Measurements from ENCODE around the gene DGKI. TPM values are rescaled to one million over a fixed set of nuclear protein-coding genes. Genes with fewer than 3 reads are reported as not detected.

Gene DGKI
- total RNA-seq, 1 experiment from 2014 or later, result 0.79 TPM

DNA sequence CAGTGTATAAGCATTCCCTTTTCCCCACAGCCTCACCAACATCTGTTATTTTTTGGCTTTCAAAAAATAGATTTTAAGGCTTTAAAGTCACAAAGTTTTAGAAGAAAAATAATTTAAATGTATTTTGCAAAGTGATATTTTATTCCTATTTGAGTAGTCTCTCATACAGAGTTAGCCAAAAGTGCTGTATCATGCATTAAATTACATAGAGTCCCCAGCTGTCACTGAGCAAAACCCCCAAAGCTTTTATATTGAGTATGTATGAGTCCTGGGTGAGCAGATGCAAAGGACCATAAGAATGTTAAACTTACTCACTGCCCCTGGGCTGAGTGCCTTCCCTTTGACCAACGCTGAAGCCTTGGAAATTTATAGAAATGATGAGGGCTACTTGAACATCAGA lies 432.9 kb downstream of the DGKI start:
- ChIA-PET CTCF (no interaction called here), POLR2A (no interaction called here)
- Mint-ChIP-seq H3K27ac (no peak overlapping the region), H3K36me3 (no peaks in the 10 kb centered on the region), H3K4me1 (no peaks in the 10 kb centered on the region), H3K27me3 (ENCODE audit: low read depth) (no peaks in the 10 kb centered on the region), H3K9me3 (peaks cover 4% of the 10 kb centered on the region), H3K4me3 (no peak overlapping the region)
- TF ChIP-seq OVOL2 (CRISPR knock-in tag; IDR thresholded peaks at IDR 0.05; ENCODE audit: borderline replicate concordance) (no peak), NFE2L1 (CRISPR knock-in tag; IDR thresholded peaks at IDR 0.05) (no peak), EMX1 (CRISPR knock-in tag; IDR thresholded peaks at IDR 0.05) (no peak)
- no peak for ATAC-seq
- DNase-seq (ENCODE audit: low spot score), result no peak

DNA sequence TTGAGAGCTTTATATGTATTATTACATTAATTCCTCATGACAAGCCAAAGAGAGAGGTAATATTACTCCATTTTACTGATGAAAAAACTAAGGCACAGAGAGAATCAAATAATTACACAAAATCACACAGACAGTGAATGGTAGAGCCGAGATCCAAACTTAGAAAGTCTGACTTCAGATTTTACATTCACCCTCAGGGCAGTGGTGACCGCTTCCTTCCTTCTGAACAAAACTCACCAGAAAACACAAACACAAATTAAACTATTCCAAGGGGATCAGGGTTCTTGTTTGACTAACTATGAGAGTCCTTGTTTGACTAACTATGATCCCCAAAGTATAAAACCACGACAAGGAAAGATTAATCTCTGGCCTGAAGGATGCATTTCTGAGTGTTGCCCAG lies 435.3 kb downstream of the DGKI start:
- Mint-ChIP-seq H3K4me1 (no peaks in the 10 kb centered on the region), H3K27me3 (ENCODE audit: low read depth) (no peaks in the 10 kb centered on the region), H3K9me3 (peaks cover 4% of the 10 kb centered on the region), H3K4me3 (no peak overlapping the region), H3K27ac (no peak overlapping the region), H3K36me3 (no peaks in the 10 kb centered on the region)
- POLR2A ChIA-PET, result no interaction called here
- ATAC-seq (no peak), DNase-seq (ENCODE audit: low spot score) (no peak)
- TF ChIP-seq TEAD4 (CRISPR knock-in tag; IDR thresholded peaks at IDR 0.05) (no peak), PRRX2 (CRISPR knock-in tag; IDR thresholded peaks at IDR 0.05) (no peak)
- CTCF ChIA-PET, result no interaction called here

DNA sequence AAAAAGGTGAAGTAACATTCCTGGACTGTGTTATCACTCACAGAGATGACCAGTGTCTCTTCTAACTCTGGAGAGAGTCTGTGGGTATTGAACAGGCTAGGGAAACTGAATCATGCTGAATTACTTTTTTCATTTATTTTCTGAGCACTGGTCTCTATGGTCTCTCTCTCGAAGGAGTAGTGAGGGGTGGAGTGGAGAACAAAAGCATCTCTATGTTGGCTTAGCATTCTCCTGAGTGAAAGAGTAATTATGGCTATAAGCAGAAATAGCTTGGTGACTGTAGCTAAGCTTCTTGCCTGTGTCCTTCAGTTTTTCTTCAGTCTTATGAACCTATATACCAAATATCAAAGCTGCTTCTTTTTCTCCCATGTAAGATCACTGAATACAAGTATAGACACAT lies 438.6 kb downstream of the DGKI start:
- no peak overlapping the region for H3K4me3 Mint-ChIP-seq
- ChIA-PET CTCF (no interaction called here), POLR2A (no interaction called here)
- H3K27ac Mint-ChIP-seq, result no peak overlapping the region
- H3K4me1 Mint-ChIP-seq, result no peaks in the 10 kb centered on the region; the same call in 1 of the 2 replicates
- ATAC-seq (no peak), DNase-seq (ENCODE audit: low spot score) (no peak)
- H3K9me3 Mint-ChIP-seq, result no peaks in the 10 kb centered on the region
- no peaks in the 10 kb centered on the region for H3K27me3 Mint-ChIP-seq (ENCODE audit: low read depth)
- TF ChIP-seq, protein P1, sequence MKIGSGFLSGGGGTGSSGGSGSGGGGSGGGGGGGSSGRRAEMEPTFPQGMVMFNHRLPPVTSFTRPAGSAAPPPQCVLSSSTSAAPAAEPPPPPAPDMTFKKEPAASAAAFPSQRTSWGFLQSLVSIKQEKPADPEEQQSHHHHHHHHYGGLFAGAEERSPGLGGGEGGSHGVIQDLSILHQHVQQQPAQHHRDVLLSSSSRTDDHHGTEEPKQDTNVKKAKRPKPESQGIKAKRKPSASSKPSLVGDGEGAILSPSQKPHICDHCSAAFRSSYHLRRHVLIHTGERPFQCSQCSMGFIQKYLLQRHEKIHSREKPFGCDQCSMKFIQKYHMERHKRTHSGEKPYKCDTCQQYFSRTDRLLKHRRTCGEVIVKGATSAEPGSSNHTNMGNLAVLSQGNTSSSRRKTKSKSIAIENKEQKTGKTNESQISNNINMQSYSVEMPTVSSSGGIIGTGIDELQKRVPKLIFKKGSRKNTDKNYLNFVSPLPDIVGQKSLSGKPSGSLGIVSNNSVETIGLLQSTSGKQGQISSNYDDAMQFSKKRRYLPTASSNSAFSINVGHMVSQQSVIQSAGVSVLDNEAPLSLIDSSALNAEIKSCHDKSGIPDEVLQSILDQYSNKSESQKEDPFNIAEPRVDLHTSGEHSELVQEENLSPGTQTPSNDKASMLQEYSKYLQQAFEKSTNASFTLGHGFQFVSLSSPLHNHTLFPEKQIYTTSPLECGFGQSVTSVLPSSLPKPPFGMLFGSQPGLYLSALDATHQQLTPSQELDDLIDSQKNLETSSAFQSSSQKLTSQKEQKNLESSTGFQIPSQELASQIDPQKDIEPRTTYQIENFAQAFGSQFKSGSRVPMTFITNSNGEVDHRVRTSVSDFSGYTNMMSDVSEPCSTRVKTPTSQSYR (CRISPR knock-in tag; IDR thresholded peaks at IDR 0.05), result no peak
- TF ChIP-seq, protein P2, sequence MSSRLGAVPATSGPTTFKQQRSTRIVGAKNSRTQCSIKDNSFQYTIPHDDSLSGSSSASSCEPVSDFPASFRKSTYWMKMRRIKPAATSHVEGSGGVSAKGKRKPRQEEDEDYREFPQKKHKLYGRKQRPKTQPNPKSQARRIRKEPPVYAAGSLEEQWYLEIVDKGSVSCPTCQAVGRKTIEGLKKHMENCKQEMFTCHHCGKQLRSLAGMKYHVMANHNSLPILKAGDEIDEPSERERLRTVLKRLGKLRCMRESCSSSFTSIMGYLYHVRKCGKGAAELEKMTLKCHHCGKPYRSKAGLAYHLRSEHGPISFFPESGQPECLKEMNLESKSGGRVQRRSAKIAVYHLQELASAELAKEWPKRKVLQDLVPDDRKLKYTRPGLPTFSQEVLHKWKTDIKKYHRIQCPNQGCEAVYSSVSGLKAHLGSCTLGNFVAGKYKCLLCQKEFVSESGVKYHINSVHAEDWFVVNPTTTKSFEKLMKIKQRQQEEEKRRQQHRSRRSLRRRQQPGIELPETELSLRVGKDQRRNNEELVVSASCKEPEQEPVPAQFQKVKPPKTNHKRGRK (CRISPR knock-in tag; IDR thresholded peaks at IDR 0.05; ENCODE audit: borderline replicate concordance), result no peak
- TF ChIP-seq, protein P3, sequence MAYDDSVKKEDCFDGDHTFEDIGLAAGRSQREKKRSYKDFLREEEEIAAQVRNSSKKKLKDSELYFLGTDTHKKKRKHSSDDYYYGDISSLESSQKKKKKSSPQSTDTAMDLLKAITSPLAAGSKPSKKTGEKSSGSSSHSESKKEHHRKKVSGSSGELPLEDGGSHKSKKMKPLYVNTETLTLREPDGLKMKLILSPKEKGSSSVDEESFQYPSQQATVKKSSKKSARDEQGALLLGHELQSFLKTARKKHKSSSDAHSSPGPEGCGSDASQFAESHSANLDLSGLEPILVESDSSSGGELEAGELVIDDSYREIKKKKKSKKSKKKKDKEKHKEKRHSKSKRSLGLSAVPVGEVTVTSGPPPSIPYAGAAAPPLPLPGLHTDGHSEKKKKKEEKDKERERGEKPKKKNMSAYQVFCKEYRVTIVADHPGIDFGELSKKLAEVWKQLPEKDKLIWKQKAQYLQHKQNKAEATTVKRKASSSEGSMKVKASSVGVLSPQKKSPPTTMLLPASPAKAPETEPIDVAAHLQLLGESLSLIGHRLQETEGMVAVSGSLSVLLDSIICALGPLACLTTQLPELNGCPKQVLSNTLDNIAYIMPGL (CRISPR knock-in tag; IDR thresholded peaks at IDR 0.05), result no peak
- TF ChIP-seq KAT7 (CRISPR knock-in tag; IDR thresholded peaks at IDR 0.05; ENCODE audit: borderline replicate concordance), result no peak
- no peak for TF ChIP-seq ZNF671 (CRISPR knock-in tag; IDR thresholded peaks at IDR 0.05)
- TF ChIP-seq, protein P4, sequence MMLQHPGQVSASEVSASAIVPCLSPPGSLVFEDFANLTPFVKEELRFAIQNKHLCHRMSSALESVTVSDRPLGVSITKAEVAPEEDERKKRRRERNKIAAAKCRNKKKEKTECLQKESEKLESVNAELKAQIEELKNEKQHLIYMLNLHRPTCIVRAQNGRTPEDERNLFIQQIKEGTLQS (CRISPR knock-in tag; conservative IDR thresholded peaks at IDR 0.05), result no peak
- no peak for TF ChIP-seq TP53 (CRISPR knock-in tag; IDR thresholded peaks at IDR 0.05)
- no peaks in the 10 kb centered on the region for H3K36me3 Mint-ChIP-seq

DNA sequence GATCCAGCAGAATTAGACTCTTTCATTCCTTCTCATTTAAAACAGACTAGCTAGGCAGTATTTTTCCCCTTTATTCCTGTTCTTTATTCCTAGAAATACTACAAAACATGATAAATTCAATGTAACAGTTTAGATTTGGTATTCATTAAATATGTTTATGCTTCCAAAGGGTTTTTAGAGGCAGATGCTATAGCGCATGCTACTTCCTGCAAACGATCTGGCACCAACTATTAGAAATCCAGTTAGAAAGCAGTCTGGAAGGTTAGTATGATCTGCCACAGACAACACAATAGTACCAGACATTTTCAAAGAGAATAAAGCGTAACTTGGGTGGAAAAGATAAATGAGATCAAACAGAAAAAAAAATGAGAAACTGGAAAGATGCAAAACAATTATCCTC lies 439.7 kb downstream of the DGKI start:
- no peak for ATAC-seq
- no peak for TF ChIP-seq CREB1 (CRISPR knock-in tag; IDR thresholded peaks at IDR 0.05)
- TF ChIP-seq ATF1 (CRISPR knock-in tag; IDR thresholded peaks at IDR 0.05), result no peak
- no peak for TF ChIP-seq NFYB (CRISPR knock-in tag; conservative IDR thresholded peaks at IDR 0.05; ENCODE audit: low read depth)
- TF ChIP-seq, protein P2 (CRISPR knock-in tag; IDR thresholded peaks at IDR 0.05; ENCODE audit: borderline replicate concordance), result no peak
- TF ChIP-seq CBFB (CRISPR knock-in tag; IDR thresholded peaks at IDR 0.05; ENCODE audit: low read depth), result no peak
- Mint-ChIP-seq H3K27ac (no peak overlapping the region), H3K36me3 (no peaks in the 10 kb centered on the region), H3K4me1 (no peaks in the 10 kb centered on the region; the same call in 1 of the 2 replicates), H3K4me3 (no peak overlapping the region), H3K27me3 (ENCODE audit: low read depth) (no peaks in the 10 kb centered on the region), H3K9me3 (no peaks in the 10 kb centered on the region)
- no peak for DNase-seq (ENCODE audit: low spot score)
- ChIA-PET CTCF (interaction anchor here (0.6 kb wide), 1 partner anchor 157 kb away, joined by 3 read pairs; no protein-coding TSS in a partner anchor), POLR2A (no interaction called here)
